Cardiac fibroblast (primary cell): ENCODE results near the gene KRT7.
A peak's percentile ranks its signal among the peaks of the same experiment; 100 is the strongest.

ENCODE experiments used
- DNase-seq, 2 donors: peaks; one replicate each; pipeline versions ENCODE4 v3.0.0 to v3.0.0-alpha.2; 2010; ENCODE audit warnings: low read depth in 2 of 2
- H3K4me3 ChIP-seq, 2 donors: replicated peaks in 1 of 2; 1 replicate in 1 of 2; 2 replicates in 1 of 2; pipeline ENCODE4 v1.5.1; 2011; ENCODE audit warnings: low read depth in 2 of 2, low read length in 2 of 2, mild to moderate bottlenecking in 2 of 2, moderate library complexity in 1 of 2
- TF ChIP-seq, protein P1 (sequence below): IDR thresholded peaks from one replicate; pipeline ENCODE4 v1.5.1; 2011; ENCODE audit warnings: low read depth, mild to moderate bottlenecking, low read length, inconsistent platforms

KRT7 gene

GRCh38 chr12:52266514-52266913 lies 33.5 kb downstream of the KRT7 start:
- TF ChIP-seq, protein P1, sequence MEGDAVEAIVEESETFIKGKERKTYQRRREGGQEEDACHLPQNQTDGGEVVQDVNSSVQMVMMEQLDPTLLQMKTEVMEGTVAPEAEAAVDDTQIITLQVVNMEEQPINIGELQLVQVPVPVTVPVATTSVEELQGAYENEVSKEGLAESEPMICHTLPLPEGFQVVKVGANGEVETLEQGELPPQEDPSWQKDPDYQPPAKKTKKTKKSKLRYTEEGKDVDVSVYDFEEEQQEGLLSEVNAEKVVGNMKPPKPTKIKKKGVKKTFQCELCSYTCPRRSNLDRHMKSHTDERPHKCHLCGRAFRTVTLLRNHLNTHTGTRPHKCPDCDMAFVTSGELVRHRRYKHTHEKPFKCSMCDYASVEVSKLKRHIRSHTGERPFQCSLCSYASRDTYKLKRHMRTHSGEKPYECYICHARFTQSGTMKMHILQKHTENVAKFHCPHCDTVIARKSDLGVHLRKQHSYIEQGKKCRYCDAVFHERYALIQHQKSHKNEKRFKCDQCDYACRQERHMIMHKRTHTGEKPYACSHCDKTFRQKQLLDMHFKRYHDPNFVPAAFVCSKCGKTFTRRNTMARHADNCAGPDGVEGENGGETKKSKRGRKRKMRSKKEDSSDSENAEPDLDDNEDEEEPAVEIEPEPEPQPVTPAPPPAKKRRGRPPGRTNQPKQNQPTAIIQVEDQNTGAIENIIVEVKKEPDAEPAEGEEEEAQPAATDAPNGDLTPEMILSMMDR = no peak
- H3K4me3 ChIP-seq = no peak overlapping the region
- no peak for DNase-seq

DNA sequence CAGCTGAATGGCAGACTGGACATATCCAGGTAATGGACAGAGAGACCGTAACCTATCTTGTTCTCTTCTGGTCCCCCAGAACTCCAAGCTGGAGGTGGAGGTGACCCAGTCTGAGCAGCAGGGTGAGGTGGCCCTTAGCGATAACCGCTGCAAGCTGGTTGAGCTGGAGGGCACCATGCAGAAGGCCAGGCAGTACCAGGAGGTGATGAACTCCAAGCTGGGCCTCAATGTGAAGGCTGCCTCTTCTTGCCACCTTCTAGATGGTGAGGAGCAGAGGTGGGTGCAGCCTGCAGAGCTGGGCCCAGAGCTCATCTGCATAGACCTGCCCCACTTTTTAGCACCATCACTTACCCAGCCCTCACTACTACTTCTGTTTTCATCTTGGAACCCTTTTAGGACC lies 34.2 kb downstream of the KRT7 start:
- DNase-seq = no peak
- H3K4me3 ChIP-seq = no peak overlapping the region
- TF ChIP-seq, protein P1 = no peak

GRCh38 chr12:52267699-52268098 lies 34.7 kb downstream of the KRT7 start:
- no peak for DNase-seq
- H3K4me3 ChIP-seq = no peak overlapping the region
- TF ChIP-seq, protein P1 = no peak

DNA sequence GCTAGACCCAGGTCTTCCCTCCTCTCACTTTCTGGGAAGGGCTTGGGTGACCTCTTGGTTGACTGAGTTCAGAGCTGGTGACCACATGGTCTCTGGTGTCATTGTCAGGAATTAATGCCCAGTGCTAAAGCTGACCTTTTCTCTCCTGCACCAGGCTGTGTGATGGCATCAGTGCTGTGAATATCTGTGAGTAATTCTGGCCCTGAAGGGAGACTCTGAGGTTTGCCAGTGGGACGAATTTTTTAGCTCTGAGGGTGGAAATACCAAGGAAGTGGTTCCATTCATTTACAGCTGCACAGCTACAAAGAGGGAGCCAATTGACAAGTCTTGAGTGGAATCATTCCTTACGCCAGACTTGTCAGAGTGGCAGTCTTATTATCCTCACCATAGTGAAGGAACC lies 35.2 kb downstream of the KRT7 start:
- H3K4me3 ChIP-seq = no peak overlapping the region
- TF ChIP-seq, protein P1 = no peak
- peak in 1 of 2 donors; percentile 31 for DNase-seq

GRCh38 chr12:52270541-52271070 lies 37.6 kb downstream of the KRT7 start:
- TF ChIP-seq, protein P1 = no peak
- DNase-seq = no peak
- no peak overlapping the region for H3K4me3 ChIP-seq

DNA sequence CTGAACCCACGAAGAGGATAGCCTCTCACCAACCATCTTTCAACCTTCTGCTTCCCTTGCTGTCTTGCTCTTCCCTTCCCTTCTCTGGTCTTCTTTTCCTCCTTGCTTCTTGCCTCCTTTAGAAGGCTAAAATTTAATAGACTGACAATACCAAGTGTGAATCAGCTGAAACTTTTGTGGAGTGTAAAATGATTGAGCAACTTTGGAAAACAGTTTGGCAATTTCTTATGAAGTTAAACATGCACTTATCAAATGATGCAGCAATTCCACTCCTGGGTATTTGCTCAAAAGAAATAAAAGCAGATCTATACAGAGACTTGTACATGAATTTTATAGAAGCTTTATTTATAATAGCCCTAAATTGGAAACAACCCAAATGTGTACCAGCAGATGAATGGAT lies 38.1 kb downstream of the KRT7 start:
- DNase-seq = peak; percentile 35 to 68
- H3K4me3 ChIP-seq = no peak overlapping the region
- TF ChIP-seq, protein P1 = no peak

- DNase-seq = no peak
- TF ChIP-seq, protein P1 = no peak
Measured at GRCh38 chr12:52274521-52275120, 41.6 kb downstream of the KRT7 start, which contains the start of gene KRT86. Gene KRT86 (plus strand): TSS chr12:52274645. CDS start chr12:52301917, 27,272 bp downstream.

More at GRCh38 chr12:52274521-52275120, 41.6 kb downstream of the KRT7 start, which contains the start of gene KRT86:
- no peak within 1 kb of the TSS for H3K4me3 ChIP-seq
